NCI-H748 (cell line): ENCODE results near the gene SETD5.

Source experiments
- DNase-seq: peaks from one replicate; lab custom pipeline; 2025; ENCODE audit not compliant: unreplicated experiment; lab: John Stamatoyannopoulos, UW

SETD5 gene

GRCh38 chr3:9512456-9513045, 115.1 kb downstream of the SETD5 start:
- DNase-seq: no peak

- no peak for DNase-seq
Observed at GRCh38 chr3:9514306-9514705, 116.9 kb downstream of the SETD5 start.

- DNase-seq: no peak
Observed at GRCh38 chr3:9514956-9515355, 117.5 kb downstream of the SETD5 start.

- no peak for DNase-seq
Observed at GRCh38 chr3:9525078-9525477, 127.7 kb downstream of the SETD5 start.
